ENCODE data around the gene YWHAG.
A peak's percentile ranks its signal among the peaks of the same experiment; 100 is the strongest.
"Not testable (repeated sequence)": the region's sequence is repeated elsewhere in the genome, so short reads cannot be mapped to it uniquely, and the experiment has no call there.

YWHAG gene

GRCh38 chr7:76395965-76396726 lies 37.4 kb upstream of the YWHAG start:
- no peak overlapping the region for H3K27ac ChIP-seq
- H3K27me3 ChIP-seq (ENCODE audit: insufficient read depth, low read depth) = no peaks in the 10 kb centered on the region
- H3K4me2 ChIP-seq = peak overlapping the region; percentile 91; the same call in 1 of the 2 replicates
- no peaks in the 10 kb centered on the region for H3K36me3 ChIP-seq (ENCODE audit: insufficient read depth)
- H3K79me2 ChIP-seq (ENCODE audit: insufficient read depth, low read depth) = peaks cover 17% of the 10 kb centered on the region
- H3K4me3 ChIP-seq (IDR thresholded peaks at IDR 0.05; ENCODE audit: insufficient read depth, low read depth, low read length) = no peak overlapping the region
- no peak overlapping the region; the same call in 1 of the 2 replicates for H2AFZ ChIP-seq (ENCODE audit: low read depth)
- peaks cover 39% of the 10 kb centered on the region for H3K4me1 ChIP-seq (ENCODE audit: low read depth, poor library complexity, severe bottlenecking)
- H3K9ac ChIP-seq = no peak overlapping the region
- no peak for TF ChIP-seq CTCF (conservative IDR thresholded peaks at IDR 0.05; ENCODE audit: low read depth, low read length)
- H4K20me1 ChIP-seq (ENCODE audit: insufficient read depth) = no peaks in the 10 kb centered on the region

- H3K27ac ChIP-seq; H3K27me3 ChIP-seq (ENCODE audit: insufficient read depth, low read depth); H3K9ac ChIP-seq; H3K4me2 ChIP-seq; H2AFZ ChIP-seq (ENCODE audit: low read depth); H3K4me3 ChIP-seq (IDR thresholded peaks at IDR 0.05; ENCODE audit: insufficient read depth, low read depth, low read length); H3K36me3 ChIP-seq (ENCODE audit: insufficient read depth); H4K20me1 ChIP-seq (ENCODE audit: insufficient read depth): not testable (repeated sequence)
- peaks cover 17% of the 10 kb centered on the region for H3K79me2 ChIP-seq (ENCODE audit: insufficient read depth, low read depth)
- peaks cover 39% of the 10 kb centered on the region for H3K4me1 ChIP-seq (ENCODE audit: low read depth, poor library complexity, severe bottlenecking)
Observed at GRCh38 chr7:76395605-76395964, 36.8 kb upstream of the YWHAG start.

DNA sequence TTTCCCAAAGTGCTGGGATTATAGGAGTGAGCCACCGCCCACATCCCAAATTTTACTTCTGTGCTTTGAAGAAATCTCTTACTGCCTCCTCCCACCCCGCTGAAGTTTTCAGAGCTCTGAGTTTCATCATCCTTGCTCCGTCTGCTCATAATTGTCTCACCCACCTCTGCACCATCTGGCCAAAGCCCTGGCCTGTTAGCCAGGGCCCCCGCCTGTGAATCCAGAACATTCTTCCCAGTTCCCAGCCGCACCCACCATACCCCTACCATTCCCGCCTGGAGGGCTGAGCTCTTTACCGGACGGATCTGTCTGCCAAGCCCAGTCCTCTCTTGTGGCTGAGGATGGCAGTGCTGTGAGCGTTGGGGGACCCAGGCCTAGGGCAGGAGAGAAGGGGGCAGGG lies 36.2 kb upstream of the YWHAG start:
- Histone ChIP-seq H3K27ac (no peak overlapping the region), H3K79me2 (ENCODE audit: insufficient read depth, low read depth) (peaks cover 17% of the 10 kb centered on the region), H3K4me2 (no peak overlapping the region), H3K27me3 (ENCODE audit: insufficient read depth, low read depth) (no peaks in the 10 kb centered on the region), H3K9ac (no peak overlapping the region), H4K20me1 (ENCODE audit: insufficient read depth) (no peaks in the 10 kb centered on the region), H3K36me3 (ENCODE audit: insufficient read depth) (no peaks in the 10 kb centered on the region), H3K4me1 (ENCODE audit: low read depth, poor library complexity, severe bottlenecking) (peaks cover 39% of the 10 kb centered on the region), H3K4me3 (IDR thresholded peaks at IDR 0.05; ENCODE audit: insufficient read depth, low read depth, low read length) (no peak overlapping the region), H2AFZ (ENCODE audit: low read depth) (no peak overlapping the region)
- no peak for TF ChIP-seq CTCF (conservative IDR thresholded peaks at IDR 0.05; ENCODE audit: low read depth, low read length)

DNA sequence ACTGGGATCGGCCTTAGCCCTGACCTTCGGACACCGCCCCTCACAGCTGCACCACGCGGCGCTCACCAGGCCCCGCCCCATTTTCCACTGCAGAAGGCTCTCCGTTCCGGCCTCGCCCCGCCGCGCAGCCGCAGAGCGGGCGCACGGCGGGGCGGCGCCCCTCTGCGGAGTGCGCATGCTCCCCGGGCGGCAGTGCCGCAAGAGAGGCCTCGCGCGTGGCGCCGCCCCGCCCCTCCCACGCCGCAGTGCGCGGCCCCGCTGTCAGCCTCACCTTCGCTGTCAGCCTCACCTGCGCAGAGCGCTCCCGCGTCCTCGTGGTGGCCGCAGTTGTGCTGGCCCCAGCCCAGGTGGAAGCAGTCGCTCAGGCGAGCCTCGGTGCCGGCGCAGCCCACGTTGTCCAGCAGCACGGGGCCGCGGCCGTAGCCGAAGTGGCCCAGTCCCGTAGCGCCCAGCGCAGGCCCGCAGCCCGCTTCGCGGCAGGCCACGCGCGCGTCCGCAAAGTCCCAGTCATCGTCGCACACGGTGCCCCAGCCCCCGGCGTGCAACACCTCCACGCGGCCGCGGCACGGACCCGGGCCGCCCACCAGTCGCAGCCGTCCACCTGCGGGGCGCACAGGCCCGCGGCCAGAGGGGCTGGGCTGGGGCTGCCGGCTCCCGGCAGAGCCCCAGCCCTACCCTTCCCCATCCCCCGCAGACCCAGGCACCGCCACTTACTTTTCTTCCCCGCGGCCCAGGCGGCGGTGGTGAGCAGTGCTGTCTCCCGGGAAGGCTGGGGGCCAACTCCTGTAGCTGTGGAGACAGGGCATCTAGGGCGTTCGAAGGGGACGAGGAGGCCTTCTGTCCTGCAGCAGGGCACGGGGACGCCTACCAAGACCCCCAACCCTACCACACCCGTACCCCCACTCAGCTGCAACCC lies 34.6 kb upstream of the YWHAG start:
- Histone ChIP-seq H3K4me3 (IDR thresholded peaks at IDR 0.05; ENCODE audit: insufficient read depth, low read depth, low read length) (no peak overlapping the region), H2AFZ (ENCODE audit: low read depth) (peak overlapping the region; percentile 62), H3K4me2 (peak overlapping the region; percentile 78), H4K20me1 (ENCODE audit: insufficient read depth) (no peaks in the 10 kb centered on the region), H3K27me3 (ENCODE audit: insufficient read depth, low read depth) (no peaks in the 10 kb centered on the region), H3K36me3 (ENCODE audit: insufficient read depth) (no peaks in the 10 kb centered on the region), H3K27ac (peak overlapping the region; percentile 52), H3K4me1 (ENCODE audit: low read depth, poor library complexity, severe bottlenecking) (peaks cover 46% of the 10 kb centered on the region), H3K79me2 (ENCODE audit: insufficient read depth, low read depth) (peaks cover 9% of the 10 kb centered on the region), H3K9ac (peak overlapping the region; percentile 77)
- no peak for TF ChIP-seq CTCF (conservative IDR thresholded peaks at IDR 0.05; ENCODE audit: low read depth, low read length)
